ENCODE data around the gene GLIPR1L2. TPM values are rescaled to one million over a fixed set of nuclear protein-coding genes. Genes with fewer than 3 reads are reported as not detected.
"Not testable (repeated sequence)": the region's sequence is repeated elsewhere in the genome, so short reads cannot be mapped to it uniquely, and the experiment has no call there.

Gene GLIPR1L2
- total and polyA plus RNA-seq, 2 experiments from 2014 or later = 0.92 TPM; not detected in 1

DNA sequence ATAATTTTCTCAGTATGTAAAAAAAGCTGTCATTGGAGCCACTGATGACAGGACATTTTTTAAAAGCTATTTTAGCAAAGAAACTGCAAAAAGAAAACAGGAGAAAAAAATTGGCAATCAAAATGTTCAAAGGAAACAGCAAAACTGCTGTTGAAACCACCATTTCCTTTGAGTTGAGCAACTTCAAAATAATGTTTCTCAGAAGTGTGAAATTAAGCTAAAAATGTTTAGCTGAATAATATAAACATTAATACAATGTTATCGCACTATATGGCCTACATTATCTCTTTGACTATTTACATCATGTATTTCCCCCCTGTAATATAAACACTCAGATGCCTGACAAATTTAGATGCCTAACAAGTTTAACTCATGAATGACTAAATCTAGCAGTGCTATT lies 66.3 kb downstream of the GLIPR1L2 start:
- H3K4me3 ChIP-seq = no peak overlapping the region
- no peak overlapping the region for H3K27ac ChIP-seq
- WGBS (ENCODE audit: low lambda C conversion rate, missing lambda C conversion rate) = 80% methylated on average over 1 of the region's 1 CpG
- H4K20me1 ChIP-seq (ENCODE audit: insufficient read depth, poor library complexity, severe bottlenecking) = no peaks in the 10 kb centered on the region
- no peak overlapping the region for H2AFZ ChIP-seq
- H3K9me3 ChIP-seq (ENCODE audit: low read depth) = no peaks in the 10 kb centered on the region
- H3K27me3 ChIP-seq = no peaks in the 10 kb centered on the region
- no peaks in the 10 kb centered on the region for H3K9me2 ChIP-seq (replicated peaks; ENCODE audit: insufficient read depth)
- H3K79me2 ChIP-seq = no peaks in the 10 kb centered on the region
- H3K36me3 ChIP-seq (replicated peaks; ENCODE audit: insufficient read depth, low read depth) = no peaks in the 10 kb centered on the region
- no peak for DNase-seq (ENCODE audit: low spot score)
- H3K4me1 ChIP-seq (ENCODE audit: insufficient read depth) = no peaks in the 10 kb centered on the region
- H3K4me2 ChIP-seq = no peak overlapping the region
- TF ChIP-seq, protein P1, sequence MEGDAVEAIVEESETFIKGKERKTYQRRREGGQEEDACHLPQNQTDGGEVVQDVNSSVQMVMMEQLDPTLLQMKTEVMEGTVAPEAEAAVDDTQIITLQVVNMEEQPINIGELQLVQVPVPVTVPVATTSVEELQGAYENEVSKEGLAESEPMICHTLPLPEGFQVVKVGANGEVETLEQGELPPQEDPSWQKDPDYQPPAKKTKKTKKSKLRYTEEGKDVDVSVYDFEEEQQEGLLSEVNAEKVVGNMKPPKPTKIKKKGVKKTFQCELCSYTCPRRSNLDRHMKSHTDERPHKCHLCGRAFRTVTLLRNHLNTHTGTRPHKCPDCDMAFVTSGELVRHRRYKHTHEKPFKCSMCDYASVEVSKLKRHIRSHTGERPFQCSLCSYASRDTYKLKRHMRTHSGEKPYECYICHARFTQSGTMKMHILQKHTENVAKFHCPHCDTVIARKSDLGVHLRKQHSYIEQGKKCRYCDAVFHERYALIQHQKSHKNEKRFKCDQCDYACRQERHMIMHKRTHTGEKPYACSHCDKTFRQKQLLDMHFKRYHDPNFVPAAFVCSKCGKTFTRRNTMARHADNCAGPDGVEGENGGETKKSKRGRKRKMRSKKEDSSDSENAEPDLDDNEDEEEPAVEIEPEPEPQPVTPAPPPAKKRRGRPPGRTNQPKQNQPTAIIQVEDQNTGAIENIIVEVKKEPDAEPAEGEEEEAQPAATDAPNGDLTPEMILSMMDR (IDR thresholded peaks at IDR 0.05; ENCODE audit: poor library complexity) = no peak
- TF ChIP-seq EZH2 (IDR thresholded peaks at IDR 0.05; ENCODE audit: borderline replicate concordance) = no peak

DNA sequence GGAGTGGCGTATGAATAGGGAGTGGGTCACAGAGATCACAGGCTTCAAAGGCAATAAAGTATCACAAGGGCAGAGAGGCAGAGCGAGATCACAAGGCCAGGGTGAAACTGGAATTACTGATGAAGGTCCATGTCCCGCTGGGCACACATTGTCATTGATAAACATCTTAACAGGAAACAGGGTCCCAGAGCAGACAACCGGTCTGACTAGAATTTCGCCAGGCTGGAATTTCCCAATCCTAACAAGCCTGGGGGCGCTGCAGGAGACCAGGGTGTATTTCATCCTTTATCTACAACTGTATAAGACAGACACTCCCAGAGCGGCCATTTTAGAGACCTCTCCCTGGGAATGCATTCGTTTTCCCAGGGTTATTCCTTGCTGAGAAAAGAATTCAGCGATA lies 67.0 kb downstream of the GLIPR1L2 start:
- not testable (repeated sequence) for H3K27ac ChIP-seq; H3K36me3 ChIP-seq (replicated peaks; ENCODE audit: insufficient read depth, low read depth); DNase-seq (ENCODE audit: low spot score); H3K9me2 ChIP-seq (replicated peaks; ENCODE audit: insufficient read depth); H3K79me2 ChIP-seq; H3K27me3 ChIP-seq; H3K9me3 ChIP-seq (ENCODE audit: low read depth); H3K4me1 ChIP-seq (ENCODE audit: insufficient read depth); H2AFZ ChIP-seq; H4K20me1 ChIP-seq (ENCODE audit: insufficient read depth, poor library complexity, severe bottlenecking); H3K4me2 ChIP-seq; H3K4me3 ChIP-seq
- 76% methylated on average over 9 of the region's 9 CpGs for WGBS (ENCODE audit: low lambda C conversion rate, missing lambda C conversion rate)

DNA sequence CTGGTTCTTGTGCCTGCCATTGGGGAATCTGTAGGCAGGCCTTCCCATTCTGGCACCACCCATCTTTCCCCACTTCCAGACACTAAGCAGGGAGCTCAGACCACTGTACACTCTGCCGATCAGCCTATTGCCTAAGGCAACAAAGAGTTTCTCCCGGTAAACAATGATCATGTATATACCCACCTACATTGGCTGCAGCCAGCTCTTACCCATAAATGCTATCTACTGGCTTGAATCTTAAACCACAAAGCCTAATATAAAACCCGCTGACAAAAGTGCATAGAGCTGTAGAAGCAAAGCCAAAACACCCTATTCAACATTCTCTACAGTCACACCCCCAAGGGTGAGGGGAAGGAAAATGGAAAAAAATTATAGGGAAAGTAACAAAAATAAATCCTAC lies 68.9 kb downstream of the GLIPR1L2 start:
- TF ChIP-seq, protein P1 (IDR thresholded peaks at IDR 0.05; ENCODE audit: poor library complexity) = no peak
- TF ChIP-seq EZH2phosphoT487 (IDR thresholded peaks at IDR 0.05; ENCODE audit: low read depth, severe bottlenecking, unreplicated experiment) (no peak), EZH2 (IDR thresholded peaks at IDR 0.05; ENCODE audit: borderline replicate concordance) (no peak)
- no peaks in the 10 kb centered on the region for H3K9me2 ChIP-seq (replicated peaks; ENCODE audit: insufficient read depth)
- no peaks in the 10 kb centered on the region for H4K20me1 ChIP-seq (ENCODE audit: insufficient read depth, poor library complexity, severe bottlenecking)
- H3K4me2 ChIP-seq = no peak overlapping the region
- no peaks in the 10 kb centered on the region for H3K27me3 ChIP-seq
- H3K4me1 ChIP-seq (ENCODE audit: insufficient read depth) = no peaks in the 10 kb centered on the region
- H2AFZ ChIP-seq = no peak overlapping the region
- H3K27ac ChIP-seq = no peak overlapping the region
- H3K9me3 ChIP-seq (ENCODE audit: low read depth) = no peaks in the 10 kb centered on the region
- H3K36me3 ChIP-seq (replicated peaks; ENCODE audit: insufficient read depth, low read depth) = no peaks in the 10 kb centered on the region
- no peak for DNase-seq (ENCODE audit: low spot score)
- WGBS (ENCODE audit: low lambda C conversion rate, missing lambda C conversion rate) = 92% methylated on average over 3 of the region's 3 CpGs
- H3K4me3 ChIP-seq = no peak overlapping the region
- H3K79me2 ChIP-seq = no peaks in the 10 kb centered on the region

DNA sequence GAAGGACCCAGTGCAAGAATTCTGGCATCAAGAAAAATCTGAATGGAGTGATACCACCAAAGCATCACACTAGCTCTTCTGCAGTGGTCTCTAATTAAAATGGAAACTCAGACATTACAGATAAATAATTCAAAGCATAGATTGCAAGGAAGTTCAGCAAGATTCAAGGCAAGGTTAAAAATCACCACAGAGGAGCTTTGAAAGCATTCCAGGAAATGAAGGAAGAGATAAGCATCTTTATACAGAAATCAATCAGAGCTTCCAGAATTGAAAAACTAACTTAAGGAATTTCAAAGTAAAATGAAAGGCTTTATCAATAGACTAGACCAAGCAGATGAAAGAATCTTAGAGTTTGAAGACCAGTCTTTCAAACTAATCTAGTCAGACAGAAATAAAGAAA lies 69.3 kb downstream of the GLIPR1L2 start:
- no peak overlapping the region for H3K27ac ChIP-seq
- no peaks in the 10 kb centered on the region for H3K36me3 ChIP-seq (replicated peaks; ENCODE audit: insufficient read depth, low read depth)
- H3K79me2 ChIP-seq = no peaks in the 10 kb centered on the region
- no peaks in the 10 kb centered on the region for H3K9me2 ChIP-seq (replicated peaks; ENCODE audit: insufficient read depth)
- H3K27me3 ChIP-seq = no peaks in the 10 kb centered on the region
- no peak for TF ChIP-seq EZH2 (IDR thresholded peaks at IDR 0.05; ENCODE audit: borderline replicate concordance)
- TF ChIP-seq, protein P1 (IDR thresholded peaks at IDR 0.05; ENCODE audit: poor library complexity) = no peak
- TF ChIP-seq EZH2phosphoT487 (IDR thresholded peaks at IDR 0.05; ENCODE audit: low read depth, severe bottlenecking, unreplicated experiment) = no peak
- DNase-seq (ENCODE audit: low spot score) = no peak
- no peak overlapping the region for H3K4me2 ChIP-seq
- no peaks in the 10 kb centered on the region for H3K4me1 ChIP-seq (ENCODE audit: insufficient read depth)
- no peaks in the 10 kb centered on the region for H3K9me3 ChIP-seq (ENCODE audit: low read depth)
- H3K4me3 ChIP-seq = no peak overlapping the region
- no peak overlapping the region for H2AFZ ChIP-seq
- no peaks in the 10 kb centered on the region for H4K20me1 ChIP-seq (ENCODE audit: insufficient read depth, poor library complexity, severe bottlenecking)

Measured in hepatocyte (in vitro differentiated cells).